HG03571 (cell line): Measurements from ENCODE around the gene RANBP9.
A peak's percentile ranks its signal among the peaks of the same experiment; 100 is the strongest.

Experiments used
- ATAC-seq: cut with Tn5 transposase; IDR thresholded peaks from one replicate; pipeline ENCODE4 v1.9.1; 2021; ENCODE audit not compliant: unreplicated experiment

RANBP9 gene

DNA sequence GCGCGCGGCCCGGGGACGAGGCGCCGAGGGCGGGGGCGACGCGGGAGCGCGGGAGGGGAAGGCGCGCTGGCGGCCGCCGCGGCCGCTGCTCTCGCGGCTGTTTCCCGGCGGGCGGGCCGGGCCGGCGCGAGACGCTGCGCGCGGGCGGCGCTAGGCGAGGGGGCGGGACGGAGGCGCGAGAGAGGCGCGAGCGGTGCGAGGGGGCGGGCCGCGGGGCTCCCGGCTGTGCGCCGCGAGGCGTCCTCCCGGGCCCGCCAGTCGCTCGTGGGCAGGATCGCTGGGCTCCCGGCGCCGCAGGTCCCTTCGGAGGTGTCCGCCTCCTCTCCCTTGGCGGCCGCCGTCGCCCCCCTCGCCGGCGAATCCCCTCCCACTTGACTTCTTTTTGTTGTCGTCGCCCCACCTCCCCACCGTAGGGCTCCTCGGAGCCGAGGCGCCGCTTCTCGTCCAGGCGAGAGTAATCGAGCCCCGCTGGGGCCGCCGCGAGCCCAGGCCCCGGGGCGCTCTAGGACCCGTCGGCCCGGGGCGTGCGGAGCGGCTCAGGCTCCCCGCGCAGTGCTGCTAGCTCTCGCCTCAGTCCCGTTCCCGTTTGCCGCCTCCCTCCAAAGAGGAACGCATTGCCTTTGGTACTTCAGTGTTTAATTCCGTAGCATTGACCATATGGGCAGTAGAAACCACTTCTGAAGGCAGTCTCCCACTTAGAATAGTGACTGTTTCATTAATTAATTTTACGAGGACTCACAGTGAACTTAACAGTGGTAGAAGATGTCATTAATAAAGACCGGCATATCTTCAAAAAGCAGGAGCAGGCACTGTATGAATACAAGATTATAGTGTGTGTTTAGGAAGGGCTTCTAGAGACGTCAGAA lies at the start of gene RANBP9:
TSS of gene RANBP9 (minus strand) at position 103 of the 866 bp plus-strand sequence. CDS start 330 bp downstream, outside the sequence.
- peak; percentile 72 for ATAC-seq

DNA sequence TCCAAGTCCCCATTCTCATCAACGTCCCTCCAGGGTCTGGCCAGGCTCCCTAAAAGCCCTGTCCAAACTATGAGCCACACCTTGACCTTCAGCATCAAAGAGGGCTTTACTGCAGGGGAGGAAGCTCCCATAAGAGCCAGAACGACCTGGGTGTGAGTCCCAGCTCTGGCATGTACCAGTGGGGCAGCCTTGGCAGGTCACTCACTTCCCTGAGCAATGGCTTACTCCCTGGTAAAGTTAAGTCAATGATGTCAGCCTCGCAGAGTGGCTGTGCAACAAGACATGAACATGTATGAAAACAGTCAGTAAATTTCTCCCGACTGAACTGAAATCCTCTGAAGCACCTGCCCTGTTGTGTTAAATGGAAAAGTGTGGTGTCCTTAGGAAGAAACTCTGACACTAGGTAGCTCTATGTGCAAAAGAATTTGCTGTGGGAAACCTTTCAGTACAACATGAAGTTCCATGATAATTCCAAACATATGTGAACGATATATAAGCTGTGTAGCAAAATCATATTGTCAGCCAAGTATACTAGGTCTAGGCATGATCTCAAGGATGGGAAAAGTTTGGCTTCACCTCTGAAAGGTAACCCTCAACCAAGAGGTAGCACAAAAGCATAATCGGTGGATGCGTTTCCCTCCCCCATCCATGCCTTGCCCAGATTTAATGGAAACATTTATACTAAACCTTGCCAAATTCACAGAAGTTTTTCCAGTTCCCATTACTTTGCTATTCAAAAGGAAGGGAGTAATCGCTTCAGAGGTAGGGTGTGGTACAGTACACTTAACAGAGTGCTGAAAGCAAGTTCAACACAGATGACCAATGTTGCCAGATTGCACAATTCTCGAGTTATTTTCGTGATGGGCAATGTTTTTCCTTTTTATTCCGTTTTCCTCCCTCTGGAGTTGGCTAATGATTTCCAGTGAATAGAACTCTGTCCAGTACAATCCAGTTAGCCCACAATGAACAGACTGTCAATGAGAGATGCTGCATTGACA lies 49.0 kb upstream of the RANBP9 start:
- ATAC-seq = no peak

DNA sequence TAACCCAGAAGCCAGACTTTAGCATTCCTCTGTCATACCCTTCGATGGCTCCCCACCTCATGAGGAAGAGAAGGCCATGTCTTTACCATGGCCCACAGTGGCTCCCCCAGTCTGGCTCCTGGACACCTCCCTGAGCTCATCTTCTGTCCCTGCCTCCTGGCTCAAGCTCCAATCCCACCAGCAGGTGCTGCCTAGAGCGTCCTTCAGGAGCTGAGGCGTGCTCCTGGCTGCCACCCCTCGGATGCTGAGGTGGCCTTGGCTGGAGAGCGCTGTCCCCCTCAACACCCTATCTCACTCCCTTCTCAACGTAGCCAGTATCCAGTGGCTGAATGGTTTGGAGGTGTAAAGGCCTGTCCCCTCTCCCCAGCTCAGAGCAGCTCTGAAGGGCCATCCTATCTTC lies 47.4 kb upstream of the RANBP9 start:
- ATAC-seq = no peak

DNA sequence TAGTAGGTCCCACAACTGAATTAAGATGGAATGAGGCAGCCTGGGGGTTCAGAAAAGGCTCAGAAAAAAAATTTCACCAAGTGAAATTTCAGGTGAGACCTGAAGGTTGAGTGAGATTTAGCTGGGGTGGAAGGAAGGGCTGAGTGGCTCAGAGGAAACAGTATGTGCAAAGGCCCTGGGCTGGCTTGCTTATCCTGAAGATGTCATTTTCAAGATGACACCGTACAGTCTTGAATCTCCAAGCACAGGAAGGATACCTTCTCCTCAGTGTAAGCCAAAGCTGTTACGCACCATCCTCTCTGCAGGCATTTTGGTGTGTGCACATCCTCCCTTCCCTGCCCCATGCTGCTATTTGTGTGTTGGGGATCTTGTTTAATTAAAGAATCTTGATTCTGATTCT lies 43.0 kb upstream of the RANBP9 start:
- no peak for ATAC-seq

DNA sequence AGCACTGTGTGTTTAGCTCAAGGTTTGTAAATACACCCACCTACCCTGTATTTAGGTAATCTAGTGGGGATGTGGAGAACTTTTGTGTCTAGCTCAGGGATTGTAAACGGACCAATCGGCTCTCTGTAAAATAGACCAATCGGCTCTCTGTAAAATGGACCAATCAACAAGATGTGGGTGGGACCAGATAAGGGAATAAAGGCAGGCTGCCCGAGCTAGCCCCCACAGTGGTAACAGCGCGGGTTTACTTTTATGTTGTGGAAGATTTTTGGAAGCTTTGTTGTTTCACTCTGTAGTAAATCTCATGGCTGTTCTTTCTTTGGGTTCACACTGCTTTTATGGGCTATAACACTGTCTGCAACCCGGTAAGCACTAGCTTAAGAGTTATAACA lies 32.1 kb upstream of the RANBP9 start:
- no peak for ATAC-seq

DNA sequence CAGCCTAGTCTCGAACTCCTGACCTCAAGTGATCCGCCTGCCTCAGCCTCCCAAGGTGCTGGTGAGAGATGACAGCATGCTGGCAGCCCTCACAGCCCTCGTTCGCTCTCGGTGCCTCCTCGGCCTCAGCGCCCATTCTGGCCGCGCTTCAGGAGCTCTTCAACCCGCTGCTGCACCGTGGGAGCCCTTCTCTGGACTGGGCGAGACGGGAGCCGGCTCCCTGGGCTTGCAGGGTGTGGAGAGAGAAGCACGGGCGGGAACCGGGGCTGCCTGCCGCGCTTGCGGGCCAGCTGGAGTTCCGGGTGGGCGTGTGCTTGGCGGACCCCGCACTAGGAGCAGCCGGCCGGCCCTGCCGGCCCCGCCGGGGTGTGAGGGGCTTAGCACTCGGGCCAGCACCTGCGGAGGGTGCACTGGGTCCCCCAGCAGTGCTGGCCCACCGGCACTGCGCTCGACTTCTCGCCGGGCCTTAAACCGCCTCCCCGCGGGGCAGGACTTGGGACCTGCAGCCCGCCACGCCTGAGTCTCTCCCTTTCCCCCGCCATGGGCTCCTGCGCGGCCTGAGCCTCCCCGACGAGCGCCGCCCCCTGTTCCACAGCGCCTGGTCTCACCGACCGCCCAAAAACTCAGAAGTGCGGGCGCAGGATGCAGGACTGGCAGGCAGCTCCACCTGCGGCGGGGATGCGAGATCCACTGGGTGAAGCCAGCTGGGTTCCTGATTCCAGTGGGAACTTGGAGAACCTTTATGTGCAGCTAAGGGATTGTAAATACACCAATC lies 31.5 kb upstream of the RANBP9 start:
- no peak for ATAC-seq

DNA sequence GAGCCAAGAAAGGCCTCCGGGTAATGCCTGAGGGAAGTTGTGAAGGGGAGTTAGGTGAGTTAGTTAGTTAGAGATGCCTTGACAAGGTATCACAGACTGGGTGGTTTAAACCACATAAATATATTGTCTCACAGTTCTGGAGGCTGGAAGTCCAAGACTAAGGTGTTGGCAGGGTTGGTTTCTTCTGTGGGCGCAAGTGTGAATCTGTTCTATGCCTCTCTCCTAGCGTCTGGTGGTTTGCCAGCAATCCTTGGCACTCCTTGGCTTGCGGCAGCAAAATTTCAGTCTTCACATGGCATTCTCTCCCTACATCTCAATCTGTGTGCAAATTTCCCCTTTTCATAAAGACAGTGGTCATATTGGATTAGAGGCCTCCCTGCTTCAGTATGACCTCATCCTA lies 29.7 kb upstream of the RANBP9 start:
- no peak for ATAC-seq

DNA sequence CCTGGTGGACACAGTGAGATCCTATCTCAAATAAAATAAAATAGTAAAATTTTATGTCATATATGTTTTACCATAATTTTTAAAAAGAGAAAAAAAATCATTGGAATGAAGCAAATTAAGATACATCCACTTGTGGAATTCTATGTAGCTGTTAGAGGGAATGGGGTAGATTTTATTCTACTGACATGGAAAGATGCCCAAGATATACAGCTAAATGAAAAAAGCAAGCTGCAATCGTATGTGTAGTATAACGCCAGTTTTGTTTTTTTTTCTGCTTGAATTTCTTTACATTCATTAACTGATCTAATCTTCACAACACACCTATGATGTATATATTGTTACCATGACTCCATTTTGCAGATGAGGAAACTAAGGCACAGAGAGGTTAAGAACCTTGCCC lies 23.4 kb upstream of the RANBP9 start:
- ATAC-seq = no peak

DNA sequence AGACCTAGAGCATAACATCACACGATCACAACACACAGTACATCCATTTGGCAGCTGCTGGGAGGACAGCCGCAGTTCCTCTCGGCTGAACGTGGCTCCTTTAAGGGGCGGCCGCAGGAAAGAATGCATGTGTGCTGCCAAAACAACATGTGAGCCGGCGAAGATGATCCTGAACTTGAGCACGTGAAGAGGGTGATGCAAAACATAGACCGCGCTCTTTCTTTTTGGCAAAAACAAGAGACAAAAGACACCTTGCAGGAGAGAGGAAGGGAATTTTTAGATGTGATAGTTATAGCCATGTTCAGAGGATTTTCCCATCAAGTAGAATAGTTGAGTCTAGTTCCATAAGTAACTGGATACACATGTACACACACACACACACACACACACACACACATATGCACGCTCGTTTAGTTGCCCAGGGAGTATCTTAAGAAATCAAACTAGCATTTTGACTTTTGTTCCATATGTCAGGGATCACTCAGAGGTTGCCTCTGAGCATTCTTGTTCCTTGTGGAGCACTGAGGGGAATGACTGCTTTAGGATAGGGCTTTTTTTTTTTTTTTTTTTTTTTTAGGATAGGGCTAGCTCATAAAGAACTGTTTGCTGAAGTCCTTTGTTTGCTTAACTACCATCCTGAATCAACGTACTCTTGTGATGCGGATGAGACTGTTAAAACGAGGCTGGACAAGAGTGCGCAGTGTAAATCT lies 21.7 kb upstream of the RANBP9 start:
- no peak for ATAC-seq

DNA sequence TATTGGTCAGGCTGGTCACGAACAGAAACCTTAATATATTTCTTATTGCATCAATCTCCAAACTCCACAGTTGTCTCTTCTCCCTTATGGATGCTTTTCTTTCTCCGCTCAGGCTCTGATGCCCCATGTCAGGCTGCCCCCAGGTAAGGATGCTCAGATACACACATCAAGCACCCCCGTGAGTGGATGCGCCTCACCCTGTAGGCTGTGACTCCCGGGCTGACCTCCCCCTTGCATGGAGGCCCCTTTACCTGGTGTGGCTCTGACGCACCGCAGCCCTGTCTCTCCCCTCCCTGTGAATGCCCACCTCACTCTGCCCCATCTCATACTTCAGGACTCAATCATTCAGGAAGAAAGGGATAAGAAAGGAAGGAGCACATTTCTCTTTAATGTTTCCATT lies 19.1 kb upstream of the RANBP9 start:
- no peak for ATAC-seq

DNA sequence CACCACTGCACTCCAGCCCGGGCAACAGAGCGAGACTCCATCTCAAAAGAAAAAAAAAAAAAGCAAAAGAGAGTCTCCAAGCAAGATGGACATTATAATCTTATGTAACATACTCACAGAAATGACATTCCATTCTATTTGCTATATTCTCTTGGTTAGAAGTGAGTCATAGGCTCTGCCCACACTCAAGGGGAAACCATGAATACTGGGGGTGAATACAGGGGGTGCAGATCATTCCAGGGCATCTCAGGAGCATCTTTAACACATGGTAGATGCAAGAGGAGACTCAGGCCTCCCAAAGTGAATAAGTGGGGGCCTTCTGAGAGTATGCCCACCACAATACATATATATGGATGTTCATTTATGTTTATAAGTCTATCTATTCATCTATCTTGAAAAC lies 18.3 kb upstream of the RANBP9 start:
- no peak for ATAC-seq

DNA sequence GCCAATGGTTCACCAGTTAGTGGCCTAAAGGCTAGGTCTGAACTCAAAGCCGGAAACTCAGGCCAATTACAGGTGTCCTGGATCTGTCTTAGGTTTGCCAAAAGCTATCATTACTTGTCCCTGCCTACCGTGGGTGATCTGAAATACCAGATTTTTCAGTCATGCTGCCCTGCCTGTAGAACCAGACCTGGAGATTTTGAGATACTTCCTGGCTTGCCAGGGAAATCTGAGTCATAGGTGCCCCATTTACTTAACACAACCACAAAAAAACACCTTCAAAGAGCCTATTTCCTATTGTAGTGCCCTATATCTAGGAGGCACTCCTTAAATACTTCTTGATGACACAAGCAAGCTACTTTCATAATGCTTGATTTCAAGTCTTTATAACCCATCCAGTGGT lies 13.9 kb upstream of the RANBP9 start:
- no peak for ATAC-seq

DNA sequence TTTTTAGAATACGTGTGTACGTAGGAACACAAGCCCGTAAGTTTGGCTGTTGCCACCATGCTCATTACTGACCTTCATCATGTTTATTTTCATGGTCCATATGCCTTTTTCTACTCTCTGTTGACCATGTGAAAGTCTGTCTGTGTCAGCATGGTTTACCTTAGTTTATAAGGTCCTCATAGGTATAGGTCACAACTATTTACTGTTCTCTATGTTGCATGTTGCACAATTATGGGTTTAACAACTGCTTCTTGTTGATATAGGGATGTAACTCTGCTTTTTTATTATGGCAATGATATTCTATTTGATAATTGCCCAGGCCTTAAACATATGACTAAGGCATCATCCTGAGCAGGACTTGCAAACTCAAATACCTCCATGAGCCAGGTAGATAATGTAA lies 13.4 kb upstream of the RANBP9 start:
- no peak for ATAC-seq

DNA sequence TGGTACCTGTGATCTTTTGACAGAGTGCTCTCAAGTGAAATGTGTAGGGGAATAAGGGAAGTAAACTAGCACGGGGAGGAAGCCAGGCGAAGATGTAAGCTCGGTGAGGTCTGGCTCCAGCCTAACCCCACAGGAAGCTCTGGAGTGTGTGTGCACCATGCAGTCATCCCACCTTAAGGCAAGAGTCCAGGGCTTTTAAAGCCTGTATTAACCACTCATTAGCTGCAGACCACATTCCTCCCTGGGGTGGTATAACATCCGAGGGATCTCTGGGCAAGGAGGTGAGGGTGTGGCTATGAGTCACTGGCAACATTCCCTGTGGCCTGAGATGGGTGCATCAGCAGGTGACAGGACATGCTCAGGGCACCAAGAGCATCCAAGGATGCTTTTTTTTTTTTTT lies 12.5 kb upstream of the RANBP9 start:
- no peak for ATAC-seq

DNA sequence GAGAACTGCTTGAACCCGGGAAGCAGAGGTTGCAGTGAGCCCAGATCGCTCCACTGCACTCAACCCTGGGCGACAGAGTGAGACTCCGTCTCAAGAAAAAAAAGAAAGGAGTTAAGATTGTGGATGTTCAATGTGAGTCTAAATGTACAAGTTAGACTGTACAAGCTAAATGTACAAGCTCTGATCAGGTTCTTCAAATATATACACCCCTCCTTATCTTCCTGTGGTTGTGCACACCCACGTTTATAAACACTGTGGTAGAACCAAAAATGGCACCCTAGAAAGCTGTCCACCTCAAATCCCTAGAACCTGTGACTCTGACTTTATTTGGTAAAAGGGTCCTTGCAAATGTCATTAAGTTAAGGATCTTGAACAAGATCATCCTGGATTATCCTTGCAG lies 11.2 kb upstream of the RANBP9 start:
- no peak for ATAC-seq

DNA sequence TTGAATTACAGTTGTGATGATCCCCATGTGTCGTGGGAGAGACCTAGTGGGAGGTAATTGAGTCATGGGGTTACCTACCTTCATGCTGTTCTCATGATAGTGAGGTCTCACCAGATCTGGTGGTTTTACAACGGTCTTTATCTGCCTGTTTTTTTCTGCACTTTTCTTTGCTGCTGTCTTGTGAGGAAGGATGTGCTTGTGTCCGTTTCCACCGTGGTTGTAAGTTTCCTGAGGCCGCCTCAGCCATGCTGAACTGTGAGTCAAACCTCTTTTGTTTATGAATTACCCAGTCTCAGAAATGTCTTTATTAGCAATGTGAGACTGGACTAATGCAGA lies 6.5 kb upstream of the RANBP9 start:
- ATAC-seq = no peak

DNA sequence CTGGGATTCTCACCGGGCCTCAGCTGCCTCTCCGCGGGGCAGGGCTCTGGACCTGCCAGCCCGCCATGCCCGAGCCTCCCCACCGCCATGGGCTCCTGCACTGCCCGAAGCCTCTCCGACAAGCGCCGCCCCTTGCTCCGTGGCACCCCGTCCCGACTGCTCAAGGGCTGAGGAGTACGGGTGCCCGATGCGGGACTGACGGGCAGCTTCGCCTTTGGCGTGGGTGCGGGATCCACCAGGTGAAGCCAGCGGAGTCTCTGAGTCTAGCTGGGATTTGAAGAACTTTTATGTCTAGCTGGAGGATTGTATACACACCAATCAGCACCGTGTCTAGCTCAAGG lies 5.3 kb upstream of the RANBP9 start:
- no peak for ATAC-seq

DNA sequence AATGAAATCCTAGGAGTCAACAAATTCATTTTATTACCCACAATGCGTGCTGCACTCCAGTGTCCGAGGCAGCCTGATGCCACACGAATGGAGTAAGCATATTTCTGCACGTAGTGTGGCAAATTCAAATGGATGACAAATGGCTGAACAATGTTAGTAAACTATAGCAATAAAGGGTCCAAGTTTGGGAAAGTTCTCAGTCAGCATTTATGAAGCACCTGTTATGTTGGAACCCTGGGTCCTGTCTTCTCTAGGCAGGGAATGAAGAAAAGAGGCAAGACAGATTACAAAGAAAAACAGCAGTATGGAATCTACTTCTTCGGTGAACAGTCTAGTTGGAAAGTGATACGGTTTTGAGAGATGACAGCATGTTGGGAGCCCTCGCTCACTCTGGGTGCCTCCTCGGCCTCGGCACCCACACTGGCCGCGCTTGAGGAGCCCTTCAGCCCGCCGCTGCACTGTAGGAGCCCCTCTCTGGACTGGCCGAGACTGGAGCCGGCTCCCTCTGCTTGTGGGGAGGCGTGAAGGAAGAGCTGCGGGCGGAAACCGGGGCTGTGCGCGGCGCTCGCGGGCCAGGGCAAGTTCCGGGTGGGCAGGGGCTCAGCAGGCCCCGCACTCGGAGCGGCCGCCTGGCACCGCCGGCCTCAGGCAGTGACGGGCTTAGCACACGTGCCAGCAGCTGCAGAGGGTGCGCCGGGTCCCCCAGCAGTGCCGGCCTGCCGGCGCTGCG lies 4.8 kb upstream of the RANBP9 start:
- ATAC-seq = no peak

DNA sequence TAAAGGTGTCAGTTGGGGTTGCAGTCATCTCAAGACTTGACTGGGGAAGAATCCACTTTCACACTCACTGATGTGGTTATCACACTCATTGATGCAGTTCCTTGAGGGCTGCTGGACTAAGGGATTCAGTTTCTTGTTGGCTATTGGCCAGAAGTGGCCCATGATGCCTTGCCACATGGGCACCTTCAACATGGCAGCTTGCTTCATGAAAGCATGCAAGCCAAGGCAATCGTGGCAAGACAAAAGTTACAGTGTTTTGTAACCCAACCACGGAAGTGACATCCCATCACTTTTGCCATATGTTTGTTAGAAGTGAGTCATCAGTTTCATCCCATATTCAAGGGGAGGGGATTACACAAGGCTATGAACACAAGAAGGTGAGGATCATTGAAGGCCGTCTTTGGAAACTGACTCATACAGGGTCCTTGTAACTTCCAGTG lies 3.8 kb upstream of the RANBP9 start:
- no peak for ATAC-seq

DNA sequence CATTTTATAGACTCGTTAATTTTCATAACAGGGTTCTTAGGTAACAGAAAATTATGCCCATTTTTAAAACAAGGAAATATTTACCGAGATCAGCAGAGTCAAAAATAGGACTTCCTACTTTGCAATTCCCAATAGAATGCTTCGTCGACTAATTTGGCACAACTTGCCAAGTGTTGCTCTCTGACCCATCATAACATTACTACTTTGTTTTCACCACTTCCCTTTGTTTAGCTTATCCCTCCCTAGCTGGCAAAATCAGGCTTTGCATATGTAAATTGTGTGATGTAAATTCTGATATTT lies 914 bp upstream of the RANBP9 start:
- ATAC-seq = no peak
